OCI-M1 (cell line): Measurements from ENCODE around the gene LY6G6D.

Source experiments
- DNase-seq: peaks from one replicate; lab custom pipeline; 2025; lab: John Stamatoyannopoulos, UW

The LY6G6D gene

GRCh38 chr6:31736021-31736767 lies 21.0 kb downstream of the LY6G6D start, which contains the start of gene CLIC1:
Gene CLIC1, minus strand, starts transcription at chr6:31736530. Its CDS starts 230 bp downstream, at chr6:31736300.
- DNase-seq, result peak; percentile 94

DNA sequence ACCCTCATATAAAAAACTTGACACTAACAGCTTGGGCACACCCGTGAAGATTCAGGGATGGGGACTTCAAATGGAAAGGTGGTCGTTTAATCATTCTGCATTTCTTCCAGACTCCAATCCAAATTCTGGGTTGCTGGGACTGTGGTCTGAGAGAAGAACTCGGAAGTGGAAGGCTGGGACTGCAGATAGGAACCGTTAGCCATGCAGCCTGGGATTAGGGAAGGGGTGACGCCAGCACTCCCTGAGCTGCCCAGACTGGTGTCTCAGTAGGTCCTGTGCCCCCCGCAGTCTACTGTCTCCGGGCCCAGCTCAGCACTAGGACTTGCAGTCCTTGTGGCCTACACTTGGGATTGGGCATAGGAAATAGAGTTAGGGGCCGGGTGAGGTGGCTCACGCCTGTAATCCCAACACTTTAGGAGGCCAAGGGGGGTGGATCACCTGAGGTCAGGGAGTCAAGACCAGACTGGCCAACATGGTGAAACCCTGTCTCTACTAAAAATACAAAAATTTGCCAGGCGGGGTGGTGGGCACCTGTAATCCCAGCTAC lies 21.7 kb downstream of the LY6G6D start:
- DNase-seq, result peak; percentile 80

GRCh38 chr6:31737315-31737990 lies 22.3 kb downstream of the LY6G6D start:
- DNase-seq, result peak; percentile 91

- peak; percentile 97 for DNase-seq
Observed at GRCh38 chr6:31737991-31738979, 23.1 kb downstream of the LY6G6D start.

- peak; percentile 100 for DNase-seq
Observed at GRCh38 chr6:31739639-31740396, 24.7 kb downstream of the LY6G6D start, which contains the start of gene MSH5. Gene MSH5, plus strand, starts transcription at chr6:31740005. Its CDS starts 462 bp downstream, at chr6:31740467.

DNA sequence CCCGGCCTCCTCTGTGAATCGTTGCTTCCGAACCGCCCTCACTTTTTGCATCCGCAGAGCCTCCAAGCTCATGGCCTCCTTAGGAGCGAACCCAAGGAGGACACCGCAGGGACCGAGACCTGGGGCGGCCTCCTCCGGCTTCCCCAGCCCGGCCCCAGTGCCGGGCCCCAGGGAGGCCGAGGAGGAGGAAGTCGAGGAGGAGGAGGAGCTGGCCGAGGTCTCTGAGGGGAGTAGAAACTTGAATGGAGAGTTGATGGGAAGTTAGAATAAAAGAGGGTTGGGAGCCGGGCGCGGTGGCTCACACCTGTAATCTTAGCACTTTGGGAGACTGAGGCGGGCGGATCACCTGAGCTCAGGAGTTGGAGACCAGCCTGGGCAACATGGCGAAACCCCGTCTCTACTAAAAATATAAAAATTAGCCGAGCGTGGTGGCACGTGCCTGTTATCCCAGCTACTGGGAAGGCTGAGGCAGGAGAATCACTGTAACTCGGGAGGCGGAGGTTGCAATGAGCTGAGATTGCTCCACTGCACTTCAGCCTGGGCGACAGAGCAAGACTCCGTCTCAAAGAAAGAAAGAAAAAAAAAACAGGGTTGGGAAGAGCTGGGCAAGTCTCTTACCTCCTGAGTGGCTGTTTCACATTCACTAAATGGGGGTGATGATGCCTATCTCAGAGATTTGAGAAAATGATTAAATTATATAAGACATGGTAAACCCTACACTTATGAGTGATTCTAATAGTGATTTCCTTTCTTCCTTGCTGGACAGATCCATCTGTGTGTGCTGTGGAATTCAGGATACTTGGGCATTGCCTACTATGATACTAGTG lies 25.5 kb downstream of the LY6G6D start:
- DNase-seq, result peak; percentile 73

GRCh38 chr6:31741815-31742214 lies 26.7 kb downstream of the LY6G6D start:
- DNase-seq, result no peak

- no peak for DNase-seq
Observed at GRCh38 chr6:31742894-31743293, 27.7 kb downstream of the LY6G6D start.

DNA sequence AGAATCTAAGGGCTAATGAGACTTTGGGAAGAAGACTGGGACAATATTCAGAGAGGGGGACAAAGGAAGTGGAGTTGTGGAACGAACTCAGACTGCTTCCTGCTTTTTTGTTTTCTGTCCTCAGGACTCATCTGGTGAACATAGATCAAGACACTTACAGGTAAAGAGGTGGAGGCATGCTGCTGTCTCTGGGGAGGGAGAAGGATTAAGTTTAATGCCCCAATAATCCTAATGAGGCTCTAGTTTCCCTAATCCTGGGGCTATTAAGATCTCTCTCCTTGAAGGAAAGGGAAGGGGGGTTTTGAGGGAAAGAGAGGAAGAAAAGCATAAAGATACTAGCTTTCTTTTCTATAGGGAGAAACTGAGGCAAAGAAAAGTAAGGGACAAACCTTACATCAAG lies 29.3 kb downstream of the LY6G6D start:
- no peak for DNase-seq

DNA sequence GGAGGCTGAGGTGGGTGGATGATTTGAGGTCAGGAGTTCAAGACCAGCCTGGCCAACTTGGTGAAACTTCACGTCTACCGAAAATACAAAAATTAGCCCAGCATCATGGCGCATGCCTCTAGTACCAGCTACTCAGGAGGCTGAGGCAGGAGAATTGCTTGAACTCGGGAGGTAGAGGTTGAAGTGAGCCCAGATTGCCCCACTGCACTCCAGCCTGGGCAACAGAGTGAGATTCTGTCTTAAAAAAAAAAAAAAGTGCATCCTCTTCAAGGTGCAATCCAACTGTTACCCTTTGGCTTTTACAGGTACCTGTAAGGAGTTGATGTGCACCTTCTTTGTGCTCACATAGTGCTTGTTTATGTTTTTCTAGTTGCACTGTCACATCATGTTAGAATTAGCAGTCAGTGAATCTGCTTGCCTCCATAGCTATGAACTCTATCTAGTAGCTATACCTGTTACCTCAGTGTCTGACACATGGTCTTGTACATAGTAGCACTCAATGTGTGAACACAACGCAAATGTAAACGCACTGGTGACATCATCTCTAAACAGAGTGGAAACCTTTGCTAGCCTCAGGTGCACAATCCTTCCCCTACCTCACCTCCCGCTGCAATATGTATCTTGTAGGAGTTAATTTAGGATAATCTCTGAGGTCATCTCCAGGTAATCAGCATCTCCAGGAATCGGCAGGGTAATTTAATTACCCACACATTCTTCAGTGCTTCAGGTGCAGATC lies 34.3 kb downstream of the LY6G6D start:
- DNase-seq, result no peak

- no peak for DNase-seq
Observed at GRCh38 chr6:31750411-31751022, 35.4 kb downstream of the LY6G6D start.

GRCh38 chr6:31752739-31753319 lies 37.7 kb downstream of the LY6G6D start:
- no peak for DNase-seq

DNA sequence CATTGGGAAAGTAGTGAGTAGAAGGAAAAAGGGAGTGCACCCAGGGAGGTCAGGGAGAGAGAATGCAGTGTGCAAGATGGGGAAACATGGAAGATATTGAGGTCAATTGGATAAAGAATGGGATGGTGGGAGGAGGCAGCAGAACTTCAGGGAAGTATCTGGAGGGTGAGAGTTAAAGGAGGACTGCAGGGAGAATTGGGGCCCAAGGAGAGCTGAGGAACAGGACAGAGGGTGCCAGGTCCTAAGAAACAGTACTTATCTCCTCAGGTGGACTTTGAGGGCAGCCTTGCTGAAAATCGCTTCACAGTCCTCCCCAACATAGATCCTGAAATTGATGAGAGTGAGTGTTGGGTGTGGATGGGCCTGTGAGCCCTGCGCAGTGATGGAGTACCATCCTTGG lies 43.1 kb downstream of the LY6G6D start:
- DNase-seq, result no peak

DNA sequence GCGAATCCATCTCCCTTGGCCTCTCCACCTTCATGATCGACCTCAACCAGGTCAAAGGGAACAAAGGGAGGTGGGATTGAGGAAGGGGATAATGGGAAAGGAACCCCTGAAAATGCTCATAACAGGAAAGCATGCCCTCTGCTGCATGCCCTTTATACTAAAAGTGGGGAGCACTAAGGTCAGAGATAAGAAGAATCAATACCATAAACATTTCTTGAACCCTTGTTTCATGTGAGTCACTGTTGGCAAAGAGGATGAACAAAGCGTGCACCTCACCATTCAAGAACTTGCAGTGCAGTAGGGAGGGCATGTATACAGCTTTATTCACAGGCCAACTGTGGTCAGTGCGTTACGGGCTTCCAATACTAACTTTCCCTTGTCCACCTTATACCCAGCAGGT lies 45.6 kb downstream of the LY6G6D start:
- no peak for DNase-seq

DNA sequence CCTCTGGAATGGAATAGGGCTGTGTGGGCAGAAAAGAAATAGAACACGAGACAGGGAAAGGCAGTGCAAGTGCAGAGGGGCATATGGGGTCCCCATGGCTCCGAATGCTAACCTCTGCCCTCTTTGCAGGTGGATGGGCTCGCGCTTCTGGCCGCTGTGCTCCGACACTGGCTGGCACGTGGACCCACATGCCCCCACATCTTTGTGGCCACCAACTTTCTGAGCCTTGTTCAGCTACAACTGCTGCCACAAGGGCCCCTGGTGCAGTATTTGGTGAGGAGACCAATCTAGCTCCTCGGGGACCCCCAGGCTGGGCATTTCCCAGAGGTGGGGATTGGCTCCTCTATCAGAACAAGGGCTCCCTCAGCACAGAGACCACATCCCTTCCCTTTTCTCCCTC lies 46.2 kb downstream of the LY6G6D start:
- DNase-seq, result no peak

DNA sequence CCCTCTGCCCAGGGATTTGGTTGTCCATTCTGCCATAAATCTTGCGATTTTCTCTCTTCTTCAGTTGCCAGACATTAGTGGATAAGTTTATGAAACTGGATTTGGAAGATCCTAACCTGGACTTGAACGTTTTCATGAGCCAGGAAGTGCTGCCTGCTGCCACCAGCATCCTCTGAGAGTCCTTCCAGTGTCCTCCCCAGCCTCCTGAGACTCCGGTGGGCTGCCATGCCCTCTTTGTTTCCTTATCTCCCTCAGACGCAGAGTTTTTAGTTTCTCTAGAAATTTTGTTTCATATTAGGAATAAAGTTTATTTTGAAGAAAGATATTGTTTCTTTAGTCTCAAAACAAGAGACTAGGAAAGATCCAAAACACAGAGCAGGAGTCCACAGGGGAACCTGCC lies 47.2 kb downstream of the LY6G6D start, which contains the start of gene SAPCD1:
Gene SAPCD1, plus strand, starts transcription at position 301 of the 400 bp plus-strand sequence. CDS start 399 bp downstream, outside the sequence.
- no peak for DNase-seq

DNA sequence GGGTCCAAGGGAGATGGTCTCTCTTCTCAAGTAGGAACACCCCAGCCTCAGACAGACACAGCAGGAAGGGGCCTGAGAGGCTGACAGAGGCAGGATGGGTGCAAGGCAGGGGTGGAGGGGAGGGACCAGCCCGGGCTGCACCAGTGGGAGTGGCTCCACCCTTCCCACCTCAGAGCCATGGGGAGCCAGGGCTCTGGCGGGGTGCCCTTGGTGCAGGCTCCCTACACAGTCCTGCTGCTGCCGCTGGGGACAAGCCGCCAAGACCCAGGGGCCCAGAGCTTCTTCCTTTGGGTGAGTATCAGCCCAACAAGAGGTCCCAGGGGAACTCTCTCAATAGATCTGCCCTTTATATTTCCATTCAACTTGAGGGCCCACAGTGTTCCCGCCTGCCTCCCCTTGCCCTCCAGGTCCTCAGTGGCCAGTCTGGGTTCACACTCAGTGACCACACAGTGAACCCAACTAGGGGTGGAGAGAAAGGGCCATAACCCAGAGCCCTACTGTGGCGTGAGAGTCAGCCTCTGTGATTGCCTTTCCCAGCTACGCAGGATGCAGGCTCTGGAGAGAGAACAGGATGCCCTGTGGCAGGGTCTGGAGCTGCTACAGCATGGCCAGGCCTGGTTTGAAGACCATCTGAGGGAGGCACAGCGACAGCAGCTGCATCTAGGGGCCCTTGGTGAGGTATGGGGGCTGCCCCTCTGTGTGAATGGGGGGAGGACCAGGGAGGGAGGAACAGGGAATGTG lies 47.9 kb downstream of the LY6G6D start:
- no peak for DNase-seq

DNA sequence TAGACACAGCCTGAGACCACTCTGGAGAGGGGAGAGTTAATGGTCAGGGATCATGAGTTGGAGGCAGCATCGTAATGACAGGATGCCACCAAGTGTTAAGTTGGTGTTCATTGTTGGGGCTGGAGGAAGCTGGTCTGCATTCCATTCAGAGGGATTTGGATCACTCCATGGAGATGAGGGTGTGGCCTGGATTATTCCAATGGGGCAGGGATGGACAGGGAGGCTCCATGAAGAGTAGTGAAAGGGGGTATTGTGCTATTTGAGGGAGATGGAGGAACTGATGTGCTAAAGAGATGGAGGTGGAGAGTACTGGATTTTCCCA lies 48.4 kb downstream of the LY6G6D start:
- DNase-seq, result no peak
